Keratinocyte (primary cell): ENCODE measurements around the gene PCF11. TPM values are rescaled to one million over a fixed set of nuclear protein-coding genes. Genes with fewer than 3 reads are reported as not detected.

Source experiments
- DNase-seq: peaks from one replicate; pipeline ENCODE4 v3.0.0-alpha.2; 2011; ENCODE audit warnings: low read depth, missing footprints, low spot score
- FAIRE-seq: peaks from 2 replicates; lab custom pipeline; 2011; peaks lifted over from hg19 to GRCh38; lab: Jason Lieb, UNC
- H2AFZ ChIP-seq: 2 replicates; pipeline ENCODE4 v1.6.0; 2012; ENCODE audit warnings: low read length, control low read depth, inconsistent platforms; ENCODE audit not compliant: control insufficient read depth
- H3K27ac ChIP-seq: 2 replicates; pipeline ENCODE4 v1.5.1; 2011; ENCODE audit warnings: low read length; ENCODE audit not compliant: control insufficient read depth, insufficient read depth
- H3K27me3 ChIP-seq: 3 replicates; pipeline ENCODE4 v1.6.0; 2011; ENCODE audit warnings: low read length; ENCODE audit not compliant: control insufficient read depth, insufficient read depth; ENCODE audit errors: extremely low read depth
- H3K36me3 ChIP-seq, 2 experiments: 2 replicates in 1 of 2; 3 replicates in 1 of 2; pipeline ENCODE4 v1.5.1; 2011; ENCODE audit warnings: low read length in 2 of 2, mild to moderate bottlenecking in 1 of 2; ENCODE audit not compliant: control insufficient read depth in 2 of 2, insufficient read depth in 2 of 2; ENCODE audit errors: extremely low read depth in 1 of 2
- H3K4me1 ChIP-seq: 3 replicates; pipeline ENCODE4 v1.5.1; 2011; ENCODE audit warnings: low read length; ENCODE audit not compliant: control insufficient read depth, insufficient read depth; ENCODE audit errors: extremely low read depth
- H3K4me2 ChIP-seq: 3 replicates; pipeline ENCODE4 v1.6.0; 2011; ENCODE audit warnings: low read depth, low read length; ENCODE audit not compliant: control insufficient read depth, insufficient read depth; ENCODE audit errors: extremely low read depth
- H3K4me3 ChIP-seq, 3 experiments: fragments of 200-600 bp in 1 of 3; sonication (generic) in 1 of 3; 2 replicates in 2 of 3; 3 replicates in 1 of 3; pipeline ENCODE4 v1.5.1; 2011 to 2016; ENCODE audit warnings: low read length in 3 of 3, mild to moderate bottlenecking in 3 of 3, control low read depth in 2 of 3, inconsistent platforms in 1 of 3, low read depth in 1 of 3, mixed read lengths in 1 of 3, mixed run types in 1 of 3, moderate library complexity in 1 of 3; ENCODE audit not compliant: control insufficient read depth in 2 of 3, insufficient read depth in 2 of 3; ENCODE audit errors: extremely low read depth in 1 of 3
- H3K79me2 ChIP-seq: 2 replicates; pipeline ENCODE4 v1.6.0; 2012; ENCODE audit warnings: low read length; ENCODE audit not compliant: control insufficient read depth, insufficient read depth
- H3K9ac ChIP-seq: 3 replicates; pipeline ENCODE4 v1.6.0; 2011; ENCODE audit warnings: low read length; ENCODE audit not compliant: control insufficient read depth, insufficient read depth; ENCODE audit errors: extremely low read depth
- H3K9me1 ChIP-seq: 3 replicates; pipeline ENCODE4 v1.6.0; 2011; ENCODE audit warnings: low read length; ENCODE audit not compliant: control insufficient read depth, insufficient read depth; ENCODE audit errors: extremely low read depth
- H3K9me3 ChIP-seq: 2 replicates; pipeline ENCODE4 v1.5.1; 2012; ENCODE audit warnings: low read depth, low read length; ENCODE audit not compliant: control insufficient read depth
- H4K20me1 ChIP-seq: 3 replicates; pipeline ENCODE4 v1.6.0; 2011; ENCODE audit warnings: low read length; ENCODE audit not compliant: control insufficient read depth, insufficient read depth; ENCODE audit errors: extremely low read depth
- EZH2 ChIP-seq: IDR thresholded peaks from one replicate; pipeline ENCODE4 v1.6.1; 2012; ENCODE audit warnings: inconsistent platforms, mild to moderate bottlenecking, low read length, moderate library complexity
- dilution Hi-C: fragments of 300-500 bp; cut with MboI; formaldehyde crosslinking; loops from one replicate; pipeline ENCODE4 v1.7.0; 2020; ENCODE audit warnings: low sequenced_read_pairs; ENCODE audit not compliant: extremely low pct_ligation_motif_present
- polyA plus RNA-seq, 5 experiments: library from polyadenylated mRNA; depleted of rRNA in 3 of 5; stranded (reverse) in 3 of 5; stranded (forward) in 1 of 5; unstranded in 1 of 5; fragments of >200 nt; gene quantifications; 1 replicate in 1 of 5; 2 replicates in 3 of 5; 3 replicates in 1 of 5; pipeline versions ENCODE4 v1.2.1 to v1.2.3, GENCODE V29; 2011 to 2012; ENCODE audit warnings: missing spikeins in 2 of 5, low read depth in 1 of 5, low replicate concordance in 1 of 5
- small RNA-seq, 3 experiments: library from RNA; depleted of rRNA; stranded (forward); fragments of <200 nt; gene quantifications; one replicate each; pipeline ENCODE3, GENCODE V24; 2012; ENCODE audit warnings: low read depth in 3 of 3, low replicate concordance in 1 of 3; ENCODE audit not compliant: insufficient read length in 3 of 3
- TF ChIP-seq, protein P1 (sequence below), 3 experiments: IDR thresholded peaks in 1 of 3; conservative IDR thresholded peaks in 1 of 3; optimal IDR thresholded peaks in 1 of 3; 2 replicates in 2 of 3; 3 replicates in 1 of 3; pipeline versions ENCODE3 to v1.5.1; 2011; ENCODE audit warnings: low read length in 3 of 3, mild to moderate bottlenecking in 3 of 3, moderate library complexity in 2 of 3, control low read depth in 1 of 3, inconsistent platforms in 1 of 3; ENCODE audit not compliant: insufficient read depth in 2 of 3; ENCODE audit errors: extremely low read depth in 1 of 3

PCF11 gene
- polyA plus RNA-seq, 1 donor (not counting 4 experiments of a cell fraction or from before 2014, with no cell fraction given), result 32.8 TPM

DNA sequence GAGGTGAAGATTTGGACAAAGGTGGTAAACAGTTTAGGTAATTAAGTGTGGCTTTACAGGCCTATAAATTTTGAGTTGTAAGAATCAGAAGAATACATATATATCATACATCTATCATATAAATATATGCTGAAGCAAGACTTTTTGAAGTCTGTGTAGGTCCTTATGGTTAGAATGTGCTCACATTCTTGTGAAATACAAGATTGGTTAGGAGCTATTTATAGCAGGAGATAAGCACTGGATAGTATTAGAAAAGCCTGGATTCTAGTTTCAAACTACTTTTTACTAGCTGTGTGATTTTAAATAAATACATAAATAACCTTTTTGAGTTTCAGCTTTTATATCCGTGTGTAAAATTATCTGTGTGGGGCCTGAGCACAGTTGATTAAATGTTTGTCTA, 78.9 kb downstream of the PCF11 start:
- Histone ChIP-seq H3K4me3 (no peak overlapping the region), H3K36me3 (no peaks in the 10 kb centered on the region), H3K9me3 (no peaks in the 10 kb centered on the region), H3K9me1 (no peaks in the 10 kb centered on the region), H3K4me1 (no peaks in the 10 kb centered on the region), H3K9ac (no peak overlapping the region), H3K27ac (no peak overlapping the region), H3K4me2 (no peak overlapping the region), H2AFZ (no peak overlapping the region), H4K20me1 (no peaks in the 10 kb centered on the region), H3K79me2 (no peaks in the 10 kb centered on the region), H3K27me3 (no peaks in the 10 kb centered on the region)
- TF ChIP-seq, protein P1, sequence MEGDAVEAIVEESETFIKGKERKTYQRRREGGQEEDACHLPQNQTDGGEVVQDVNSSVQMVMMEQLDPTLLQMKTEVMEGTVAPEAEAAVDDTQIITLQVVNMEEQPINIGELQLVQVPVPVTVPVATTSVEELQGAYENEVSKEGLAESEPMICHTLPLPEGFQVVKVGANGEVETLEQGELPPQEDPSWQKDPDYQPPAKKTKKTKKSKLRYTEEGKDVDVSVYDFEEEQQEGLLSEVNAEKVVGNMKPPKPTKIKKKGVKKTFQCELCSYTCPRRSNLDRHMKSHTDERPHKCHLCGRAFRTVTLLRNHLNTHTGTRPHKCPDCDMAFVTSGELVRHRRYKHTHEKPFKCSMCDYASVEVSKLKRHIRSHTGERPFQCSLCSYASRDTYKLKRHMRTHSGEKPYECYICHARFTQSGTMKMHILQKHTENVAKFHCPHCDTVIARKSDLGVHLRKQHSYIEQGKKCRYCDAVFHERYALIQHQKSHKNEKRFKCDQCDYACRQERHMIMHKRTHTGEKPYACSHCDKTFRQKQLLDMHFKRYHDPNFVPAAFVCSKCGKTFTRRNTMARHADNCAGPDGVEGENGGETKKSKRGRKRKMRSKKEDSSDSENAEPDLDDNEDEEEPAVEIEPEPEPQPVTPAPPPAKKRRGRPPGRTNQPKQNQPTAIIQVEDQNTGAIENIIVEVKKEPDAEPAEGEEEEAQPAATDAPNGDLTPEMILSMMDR (optimal IDR thresholded peaks at IDR 0.05 in 1 of 3, IDR thresholded peaks at IDR 0.05 in 1 of 3, conservative IDR thresholded peaks at IDR 0.05 in 1 of 3; ENCODE audit: extremely low read depth in 1 of 3, insufficient read depth in 2 of 3, low read length in 3 of 3), result no peak
- TF ChIP-seq EZH2, result no peak
- FAIRE-seq (no peak), DNase-seq (no peak)
- dilution Hi-C loops, result no loop called here

Small RNAs within 50 kb of the gene (small RNA-seq; reads per million reads assigned to genes)
- 0 reads per million in 3 experiments for gene AP000873.5

Other genes with a start within 250 kb of the PCF11 start
- 6.7 to 10.9 TPM (median 9.3 TPM) in 3 replicates for gene RAB30, start 85.2 kb upstream of the PCF11 start, polyA plus RNA-seq
- gene ANKRD42, start 36.6 kb downstream of the PCF11 start, polyA plus RNA-seq, result 5.0 to 11.0 TPM (median 8.4 TPM) in 3 replicates
- 28.5 to 46.9 TPM (median 31.3 TPM) in 3 replicates for gene CCDC90B, start 129.2 kb downstream of the PCF11 start, polyA plus RNA-seq